SIG-M5 treated with dmso at 0.1 percent for 504 hours (cell line): ENCODE measurements around the gene RHBDD2.
"Not testable (repeated sequence)": the region's sequence is repeated elsewhere in the genome, so short reads cannot be mapped to it uniquely, and the experiment has no call there.

Experiments
- DNase-seq: peaks from one replicate; lab custom pipeline; 2025; ENCODE audit not compliant: unreplicated experiment; lab: John Stamatoyannopoulos, UW

RHBDD2 gene

DNA sequence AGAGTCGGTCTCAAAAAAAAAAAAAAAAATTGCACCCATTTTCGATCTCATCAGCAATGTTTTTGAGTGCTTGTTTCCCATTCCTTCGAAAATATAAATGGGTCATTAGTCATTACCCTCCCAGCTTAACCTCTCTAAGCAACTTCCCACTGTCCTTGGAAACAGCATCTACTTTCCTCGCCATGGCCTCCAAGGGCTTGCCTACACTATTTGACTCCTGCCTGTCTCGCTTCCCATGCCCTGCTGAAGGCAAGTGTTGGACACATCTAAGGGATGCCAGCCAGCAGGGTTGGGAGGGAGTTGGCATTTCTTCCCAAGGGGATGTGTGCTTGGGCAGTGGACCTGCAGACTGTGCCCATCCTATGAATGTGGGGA is 12.7 kb upstream of the RHBDD2 start:
- no peak for DNase-seq

GRCh38 chr7:75866489-75867389 is 12.1 kb upstream of the RHBDD2 start:
- peak; percentile 63 for DNase-seq

DNA sequence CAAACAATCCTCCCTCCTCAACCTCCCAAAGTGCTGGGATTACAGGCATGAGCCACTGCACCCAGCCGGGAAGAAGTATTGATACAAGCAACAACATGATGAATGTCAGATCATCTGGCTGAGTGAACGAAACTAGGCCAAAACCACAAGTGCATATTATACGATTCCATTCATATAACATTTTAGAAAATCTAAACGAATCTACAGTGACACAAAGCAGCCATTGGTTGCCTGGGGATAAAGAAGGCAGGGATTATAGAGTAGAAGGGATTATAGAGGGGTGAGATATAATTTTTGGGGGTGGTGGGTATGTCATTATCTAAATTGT is 11.5 kb upstream of the RHBDD2 start:
- DNase-seq = no peak

- no peak for DNase-seq
Measured at GRCh38 chr7:75868153-75868552, 10.7 kb upstream of the RHBDD2 start.

GRCh38 chr7:75869776-75870379 is 9.0 kb upstream of the RHBDD2 start:
- no peak for DNase-seq

DNA sequence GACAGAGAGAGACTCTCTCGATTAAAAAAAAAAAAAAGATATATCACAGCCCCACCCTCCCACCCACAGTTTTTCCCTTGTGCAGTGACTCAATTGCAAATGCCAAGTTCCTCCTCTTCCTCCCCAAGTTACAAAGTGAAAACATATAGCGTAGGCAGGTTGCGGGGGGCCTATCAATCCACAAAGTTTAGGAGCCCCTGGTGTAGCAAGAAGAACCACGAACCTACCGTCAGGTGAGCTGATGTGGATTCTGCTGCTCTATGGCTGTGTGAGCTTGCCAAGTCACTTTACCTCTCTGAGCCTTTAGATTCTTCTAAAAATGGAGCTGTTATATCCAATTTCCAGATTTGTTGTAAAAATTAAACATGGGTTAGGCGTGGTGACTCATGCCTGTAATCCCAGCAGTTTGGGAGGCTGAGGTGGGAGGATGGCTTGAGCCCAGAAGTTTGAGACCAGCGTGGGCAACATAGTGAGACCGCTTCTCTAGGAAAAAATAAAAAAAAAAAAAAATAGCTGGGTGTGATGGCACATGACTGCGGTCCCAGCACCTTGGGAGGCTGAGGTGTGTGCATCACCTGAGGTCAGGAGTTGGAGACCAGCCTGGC is 8.2 kb upstream of the RHBDD2 start:
- no peak for DNase-seq

DNA sequence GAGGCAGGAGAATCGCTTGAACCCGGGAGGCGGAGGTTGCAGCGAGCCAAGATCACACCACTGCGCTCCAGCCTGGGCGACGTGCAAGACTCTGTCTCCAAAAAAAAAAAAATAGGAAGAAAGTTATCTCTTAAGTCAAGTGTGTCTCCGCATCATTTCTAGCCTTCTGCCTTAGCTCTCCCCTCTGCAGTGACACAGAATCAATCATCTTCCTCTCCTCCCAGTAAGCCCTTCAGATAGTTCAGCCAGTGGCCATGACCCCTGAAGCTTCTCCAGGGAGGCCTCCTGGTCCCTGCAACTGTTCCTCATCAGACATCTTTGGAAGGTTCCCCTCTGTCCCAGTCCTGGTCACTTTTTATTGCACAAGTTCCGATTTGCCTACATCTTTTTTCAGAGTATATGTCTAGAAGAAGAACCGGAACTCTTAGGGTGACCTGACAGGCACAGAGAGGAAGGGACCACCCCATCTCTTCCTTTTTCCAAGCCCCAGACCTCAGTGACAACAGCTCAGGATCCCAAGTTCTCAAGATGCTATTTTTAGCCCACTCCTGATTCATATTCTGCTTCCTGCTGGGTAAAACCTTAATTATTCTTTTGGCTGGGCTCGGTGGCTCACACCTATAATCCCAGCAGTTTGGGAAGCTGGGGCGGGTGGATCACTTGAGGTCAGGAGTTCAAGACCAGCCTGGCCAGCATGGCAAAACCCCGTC is 6.6 kb upstream of the RHBDD2 start:
- DNase-seq = peak; percentile 51

DNA sequence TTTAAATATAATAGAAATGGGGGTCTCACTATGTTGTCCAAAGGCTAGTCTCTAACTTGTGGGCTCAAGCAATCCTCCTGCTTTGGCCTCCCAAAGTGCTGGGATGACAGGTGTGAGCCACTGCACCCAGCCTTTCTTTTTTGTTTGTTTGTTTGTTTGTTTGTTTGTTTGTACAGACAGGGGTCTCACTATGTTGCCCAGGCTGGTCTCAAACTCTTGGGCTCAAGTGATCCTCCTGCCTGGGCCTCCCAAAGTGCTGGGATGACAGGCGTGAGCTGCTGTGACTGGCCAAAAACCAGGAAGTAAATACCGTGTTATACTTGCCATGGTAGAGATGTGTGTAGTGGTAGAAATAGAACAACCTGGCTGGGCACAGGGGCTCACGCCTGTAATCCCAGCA is 4.7 kb upstream of the RHBDD2 start:
- not testable (repeated sequence) for DNase-seq

DNA sequence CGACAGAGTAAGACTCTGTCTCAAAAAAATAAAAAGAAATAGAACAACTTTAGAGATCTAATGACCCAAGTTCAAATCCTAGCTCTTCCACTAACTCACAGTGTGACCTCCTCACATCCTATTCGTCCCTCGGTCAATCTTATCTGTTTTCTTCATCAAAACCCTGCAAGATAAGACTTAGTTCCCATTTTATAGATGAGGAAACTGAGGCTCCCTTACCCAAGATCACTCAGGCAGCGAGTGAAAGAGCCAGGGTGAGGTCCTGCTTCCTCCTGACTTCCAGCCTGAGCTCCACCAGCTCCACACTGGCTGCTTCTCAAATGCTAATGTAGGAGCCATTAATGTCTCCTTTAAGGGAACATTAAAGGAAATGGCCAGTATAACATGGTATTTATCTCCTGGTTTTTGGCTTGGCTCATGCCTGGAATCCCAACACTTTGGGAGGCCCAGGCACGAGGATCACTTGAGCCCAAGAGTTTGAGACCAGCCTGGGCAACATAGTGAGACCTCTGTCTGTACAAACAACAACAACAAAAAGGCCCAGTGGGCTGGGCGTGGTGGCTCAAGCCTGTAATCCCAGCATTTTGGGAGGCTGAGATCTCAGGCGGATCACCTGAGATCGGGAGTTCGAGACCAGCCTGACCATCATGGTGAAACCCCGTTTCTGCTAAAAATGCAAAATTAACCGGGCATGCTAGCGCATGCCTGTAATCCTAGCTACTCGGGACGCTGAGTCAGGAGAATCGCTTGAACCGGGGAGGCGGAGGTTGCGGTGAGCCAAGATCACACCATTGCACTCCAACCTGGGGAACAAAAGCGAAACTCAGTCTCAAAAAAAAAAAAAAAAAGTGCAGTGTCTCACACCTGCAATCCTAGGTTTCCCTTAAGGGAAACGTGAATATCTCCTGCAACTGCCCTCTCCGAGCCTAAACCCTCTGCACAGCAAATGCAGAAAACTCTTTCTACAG is 3.4 kb upstream of the RHBDD2 start:
- DNase-seq = no peak

DNA sequence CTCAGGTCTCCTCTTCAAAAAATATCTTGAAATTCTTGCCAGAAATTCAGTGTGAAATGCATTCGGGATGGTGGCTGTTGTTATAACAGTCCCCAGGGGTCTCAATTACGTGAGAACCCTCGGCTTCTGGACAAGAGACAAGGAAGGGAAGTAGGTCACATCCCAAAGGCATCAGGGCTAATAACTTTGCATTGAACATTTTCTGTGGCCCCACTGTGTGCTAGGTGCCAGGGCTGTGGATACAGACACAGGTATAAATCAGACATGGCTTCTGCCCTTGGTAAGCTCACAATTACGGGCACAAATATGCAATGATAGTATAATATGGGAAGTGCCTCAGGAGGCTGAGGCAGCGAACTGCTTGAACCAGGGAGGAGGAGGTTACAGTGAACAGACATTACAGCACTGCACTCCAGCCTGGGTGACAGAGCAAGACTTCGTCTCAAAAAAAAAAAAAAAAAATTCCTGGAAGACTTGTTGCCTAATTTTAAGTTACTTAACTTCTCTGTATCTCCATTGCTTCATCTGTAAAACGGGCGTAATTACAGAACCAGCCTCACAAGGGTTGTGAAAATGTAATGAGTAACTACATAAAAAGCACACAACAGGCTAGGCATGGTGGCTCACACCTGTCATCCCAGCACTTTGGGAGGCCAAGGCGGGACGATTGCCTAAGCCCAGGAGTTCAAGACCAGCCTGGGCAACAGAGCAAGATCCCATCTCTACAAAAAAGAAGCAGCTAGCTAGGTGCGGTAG is 2.5 kb upstream of the RHBDD2 start:
- peak; percentile 84 for DNase-seq

DNA sequence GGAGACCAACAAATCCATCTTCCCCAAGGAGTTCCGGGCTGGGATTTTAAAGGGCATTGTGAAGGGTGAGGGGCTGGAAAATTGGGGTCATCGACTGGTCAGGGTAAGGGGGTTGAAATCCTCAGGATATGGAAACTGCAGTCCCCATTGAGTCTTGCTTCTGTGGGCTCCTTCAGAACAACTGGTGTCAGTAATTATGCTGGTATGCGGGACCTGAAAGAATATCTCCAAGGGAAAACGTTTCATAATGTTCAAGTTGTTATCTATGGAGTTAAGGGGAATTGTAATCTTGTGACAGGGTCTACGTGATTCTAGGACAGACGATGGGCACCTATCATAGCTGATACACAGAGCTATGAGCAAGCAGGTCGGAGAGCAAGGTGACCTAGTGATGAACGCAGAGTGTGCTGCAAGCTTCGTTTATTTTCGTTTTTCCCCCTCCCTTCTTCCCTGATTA is 494 bp upstream of the RHBDD2 start:
- peak; percentile 62 for DNase-seq

GRCh38 chr7:75879771-75880184 is 944 bp downstream of the RHBDD2 start:
- peak; percentile 7 for DNase-seq

DNA sequence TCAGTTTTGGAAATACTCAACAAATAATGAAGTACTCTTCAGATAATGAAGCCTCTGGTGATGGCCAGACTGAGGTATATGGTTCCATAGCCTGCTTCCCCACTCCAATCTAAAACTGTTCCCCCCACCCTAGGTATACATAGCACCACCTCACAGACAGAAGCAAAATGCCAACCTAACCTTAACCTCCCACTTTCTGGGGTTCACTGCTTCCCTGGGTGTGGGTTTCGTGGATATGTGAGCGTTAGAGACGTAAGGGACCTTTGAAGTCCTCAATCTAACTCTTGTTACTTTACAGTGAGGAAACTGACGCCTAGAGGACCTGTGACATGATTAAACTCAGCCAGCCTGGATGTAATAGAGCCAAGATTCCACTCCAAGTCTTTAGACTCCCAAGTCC is 1.4 kb downstream of the RHBDD2 start:
- no peak for DNase-seq

- DNase-seq = no peak
Measured at GRCh38 chr7:75881436-75882095, 2.7 kb downstream of the RHBDD2 start.

- DNase-seq = not testable (repeated sequence)
Measured at GRCh38 chr7:75883265-75883824, 4.5 kb downstream of the RHBDD2 start.

DNA sequence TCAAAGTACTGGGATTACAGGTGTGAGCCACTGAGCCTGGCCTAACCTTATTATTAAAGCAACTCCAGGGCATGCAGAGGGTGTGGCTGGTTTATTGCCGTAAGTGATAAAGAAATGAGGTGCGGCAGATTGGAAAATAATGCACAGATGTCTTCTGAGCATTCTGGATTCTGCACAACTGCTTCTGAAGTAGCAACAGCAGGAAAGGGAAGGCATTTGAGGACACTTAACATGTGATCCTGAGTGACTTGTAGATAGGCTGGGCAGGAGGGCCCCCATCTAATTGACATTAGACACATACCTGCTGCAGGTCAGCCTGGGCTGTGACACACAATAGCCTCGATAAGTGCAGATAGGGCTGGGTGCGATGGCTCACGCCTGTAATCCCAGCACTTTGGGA is 5.6 kb downstream of the RHBDD2 start:
- no peak for DNase-seq

- DNase-seq = no peak
Measured at GRCh38 chr7:75885036-75885435, 6.2 kb downstream of the RHBDD2 start.

DNA sequence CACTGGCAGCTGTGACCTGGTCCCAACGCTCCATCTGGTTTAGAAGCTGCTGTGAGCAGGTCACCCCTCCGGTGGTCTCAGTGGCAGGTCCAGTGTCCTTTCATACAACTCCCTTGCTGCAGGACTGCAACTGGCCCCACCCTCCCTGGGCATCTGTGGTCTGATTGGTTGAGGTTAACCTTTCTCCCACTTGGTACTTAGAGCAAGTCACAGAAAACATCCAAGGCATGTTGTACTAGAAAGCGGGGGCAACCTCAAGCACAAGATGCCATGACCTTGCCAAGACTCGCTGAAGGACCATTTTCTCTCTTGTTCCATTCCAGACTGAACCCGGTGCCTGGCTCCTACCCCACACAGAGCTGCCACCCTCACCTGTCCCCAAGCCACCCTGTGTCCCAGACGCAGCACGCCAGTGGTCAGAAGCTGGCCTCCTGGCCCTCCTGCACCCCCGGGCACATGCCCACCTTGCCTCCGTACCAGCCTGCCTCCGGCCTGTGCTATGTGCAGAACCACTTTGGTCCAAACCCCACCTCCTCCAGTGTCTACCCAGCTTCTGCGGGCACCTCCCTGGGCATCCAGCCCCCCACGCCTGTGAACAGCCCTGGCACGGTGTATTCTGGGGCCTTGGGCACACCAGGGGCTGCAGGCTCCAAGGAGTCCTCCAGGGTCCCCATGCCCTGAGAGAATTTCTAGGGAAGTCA is 9.0 kb downstream of the RHBDD2 start:
- no peak for DNase-seq
